SU-DHL-6 (cell line): ENCODE data around the gene OR51L1.

Source experiments
- CTCF ChIP-seq: fragments of 200-600 bp; sonication (generic); IDR thresholded peaks from one replicate; pipeline ENCODE4 v1.5.1; 2017; ENCODE audit warnings: antibody characterized with exemption, mild to moderate bottlenecking, low read length, moderate library complexity; ENCODE audit not compliant: insufficient read depth, poor library complexity, severe bottlenecking
- EZH2phosphoT487 ChIP-seq: fragments of 200-600 bp; sonication (generic), shearing (Covaris generic); conservative IDR thresholded peaks from 2 replicates; pipeline ENCODE4 v1.6.1; 2018; ENCODE audit warnings: mild to moderate bottlenecking, antibody characterized with exemption, low read length, moderate library complexity, mixed read lengths

- TF ChIP-seq EZH2phosphoT487 (no peak), CTCF (no peak)
Observed at GRCh38 chr11:4991060-4991459, 3.6 kb upstream of the OR51L1 start.
